Urinary bladder (tissue), 4 donors: ENCODE measurements around the gene PLAAT3. TPM values are rescaled to one million over a fixed set of nuclear protein-coding genes. Genes with fewer than 3 reads are reported as not detected.
A peak's percentile ranks its signal among the peaks of the same experiment; 100 is the strongest.
"Not testable (repeated sequence)": the region's sequence is repeated elsewhere in the genome, so short reads cannot be mapped to it uniquely, and the experiment has no call there.

Experiments
- DNase-seq: peaks from one replicate; pipeline ENCODE4 v3.0.0-alpha.2; 2015; ENCODE audit errors: extremely low spot score
- H3K27ac ChIP-seq: one replicate; pipeline ENCODE4 v1.5.1; 2013; ENCODE audit warnings: low read depth, mild to moderate bottlenecking, moderate library complexity
- H3K36me3 ChIP-seq: one replicate; pipeline ENCODE4 v1.6.1; 2013; ENCODE audit warnings: mild to moderate bottlenecking, moderate library complexity; ENCODE audit not compliant: insufficient read depth
- H3K4me1 ChIP-seq: one replicate; pipeline ENCODE4 v1.6.1; 2013; ENCODE audit warnings: mild to moderate bottlenecking, moderate library complexity; ENCODE audit not compliant: insufficient read depth
- H3K4me3 ChIP-seq: one replicate; pipeline ENCODE4 v1.5.1; 2013; ENCODE audit warnings: low read depth, low read length
- WGBS: extraction: QIAGEN DNeasy Blood & Tissue Kit; methylation state at CpG from one replicate; pipeline ENCODE4 v1.1.7; 2013; 5-methylcytosine and 5-hydroxymethylcytosine counted together
- polyA plus RNA-seq: library from polyadenylated mRNA; stranded (reverse); fragments of 200-250 nt; gene quantifications from one replicate; pipeline ENCODE4 v1.2.3, GENCODE V29; 2013
- total RNA-seq: library from RNA; depleted of rRNA; stranded (reverse); fragments of >200 nt; gene quantifications from one replicate; pipeline ENCODE4 v1.2.3, GENCODE V29; 2014
- donor health status: healthy with polysubstance abuse.
- donor health status: healthy.

PLAAT3 gene
- total and polyA plus RNA-seq, 2 donors: 5.3 to 61.2 TPM

DNA sequence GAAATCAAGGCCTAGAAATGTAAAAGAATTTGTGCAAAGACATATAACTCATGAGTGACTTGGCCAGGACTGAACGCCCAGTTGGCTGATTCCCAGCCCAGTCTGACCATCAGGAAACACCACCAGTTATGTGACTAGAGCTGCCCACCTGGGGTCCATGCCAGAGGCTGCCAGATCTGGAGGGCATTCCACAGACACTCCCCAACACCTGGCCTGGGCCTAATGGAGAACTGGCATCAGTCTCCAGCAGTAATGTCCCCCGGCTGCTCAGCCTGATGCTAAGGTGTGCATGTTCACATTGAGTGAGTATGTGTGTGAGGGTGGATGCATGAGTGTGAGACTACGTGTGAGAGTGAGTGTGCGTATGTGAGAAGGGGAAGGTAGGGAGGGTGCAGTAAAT lies 15.7 kb downstream of the PLAAT3 start:
- Histone ChIP-seq H3K36me3 (no peaks in the 10 kb centered on the region), H3K4me1 (no peaks in the 10 kb centered on the region), H3K4me3 (no peak overlapping the region), H3K27ac (no peak overlapping the region)
- no peak for DNase-seq
- 74% methylated on average over 4 of the region's 4 CpGs for WGBS

DNA sequence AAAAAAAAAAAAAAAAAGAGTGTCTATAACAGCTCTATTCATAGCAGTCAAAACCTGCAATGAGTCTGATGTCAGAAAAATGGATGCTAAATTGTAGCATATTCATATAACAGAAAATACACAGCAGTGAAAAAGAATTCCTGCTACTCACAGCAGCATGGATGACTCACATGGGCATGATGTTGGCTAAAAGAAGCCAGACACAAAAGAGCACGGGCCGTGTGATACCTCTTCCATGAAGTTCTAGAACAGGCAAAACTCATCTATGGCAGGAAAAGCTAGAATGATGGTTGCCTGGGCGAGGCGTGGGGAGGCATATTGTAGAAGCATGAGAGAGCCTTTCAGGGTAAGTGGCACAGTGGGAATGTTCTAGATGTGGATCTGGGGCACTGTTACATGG lies 18.9 kb downstream of the PLAAT3 start:
- H3K27ac ChIP-seq: no peak overlapping the region
- WGBS: 86% methylated on average over 4 of the region's 4 CpGs
- H3K36me3 ChIP-seq: no peaks in the 10 kb centered on the region

DNA sequence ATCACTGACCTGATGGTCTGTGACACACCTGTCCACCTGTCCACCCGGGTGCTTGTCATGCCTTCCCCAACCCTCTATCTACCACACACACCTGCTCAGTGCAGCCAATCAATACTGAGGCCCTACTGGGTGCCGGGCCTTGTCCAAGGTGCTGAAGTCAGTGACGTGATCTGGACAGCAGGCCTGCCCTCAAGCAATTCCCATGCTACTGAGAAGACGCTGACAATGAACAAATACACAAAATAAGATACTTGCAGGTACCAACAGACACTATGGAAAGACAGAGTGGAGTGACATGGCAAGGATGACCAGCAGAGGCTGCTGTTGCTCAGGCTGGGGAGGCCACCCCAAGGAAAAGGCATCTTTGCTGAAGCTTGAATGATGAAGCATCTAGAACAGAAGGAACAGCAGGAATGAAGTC lies 21.2 kb downstream of the PLAAT3 start:
- DNase-seq: no peak

More for the DNA sequence above, 18.9 kb downstream of the PLAAT3 start:
- H3K4me1 ChIP-seq: no peaks in the 10 kb centered on the region
- no peak for DNase-seq
- no peak overlapping the region for H3K4me3 ChIP-seq

DNA sequence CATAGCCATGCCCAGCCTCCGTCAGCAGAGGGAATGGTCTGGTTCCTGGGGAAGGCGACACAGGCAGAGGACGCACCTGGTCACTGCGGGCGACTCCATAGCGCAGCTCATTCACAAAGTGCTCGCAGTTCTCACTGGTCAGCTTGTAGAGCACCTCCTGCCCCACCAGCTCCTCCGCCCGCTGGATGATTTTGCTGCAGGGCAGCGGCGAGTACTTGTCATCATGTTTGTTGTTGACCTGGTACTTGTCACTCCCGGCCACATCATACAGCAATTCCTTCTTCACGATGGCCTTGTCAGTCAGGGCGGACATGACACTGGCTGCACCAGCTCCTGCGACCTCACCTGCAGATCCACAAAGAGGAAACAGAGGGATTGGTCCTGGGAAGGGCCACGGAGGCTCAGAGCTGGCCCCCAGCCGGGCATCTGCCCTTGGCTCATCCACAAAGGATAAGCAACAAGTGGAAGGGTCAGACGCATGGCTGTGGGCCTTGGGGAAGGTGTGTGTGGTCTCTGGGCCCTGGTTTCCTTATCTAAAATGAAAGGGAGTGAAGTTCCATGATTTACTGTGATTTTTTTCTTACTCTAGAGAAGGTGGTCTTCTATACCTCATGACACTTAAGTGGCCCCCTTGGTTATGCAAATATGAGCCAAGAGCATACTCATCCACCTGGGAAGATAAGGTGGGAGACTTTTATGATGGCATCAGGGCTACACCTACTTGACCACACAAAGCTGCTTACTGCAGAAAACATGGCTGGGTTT lies 24.0 kb downstream of the PLAAT3 start:
- Histone ChIP-seq H3K4me3 (no peak overlapping the region), H3K36me3 (no peaks in the 10 kb centered on the region), H3K4me1 (no peaks in the 10 kb centered on the region), H3K27ac (no peak overlapping the region)
- no peak for DNase-seq
- WGBS: 91% methylated on average over 18 of the region's 18 CpGs

More for the DNA sequence above, 21.2 kb downstream of the PLAAT3 start:
- Histone ChIP-seq H3K4me3 (no peak overlapping the region), H3K27ac (no peak overlapping the region), H3K4me1 (no peaks in the 10 kb centered on the region), H3K36me3 (no peaks in the 10 kb centered on the region)
- 74% methylated on average over 4 of the region's 4 CpGs for whole genome bisulfite sequencing

DNA sequence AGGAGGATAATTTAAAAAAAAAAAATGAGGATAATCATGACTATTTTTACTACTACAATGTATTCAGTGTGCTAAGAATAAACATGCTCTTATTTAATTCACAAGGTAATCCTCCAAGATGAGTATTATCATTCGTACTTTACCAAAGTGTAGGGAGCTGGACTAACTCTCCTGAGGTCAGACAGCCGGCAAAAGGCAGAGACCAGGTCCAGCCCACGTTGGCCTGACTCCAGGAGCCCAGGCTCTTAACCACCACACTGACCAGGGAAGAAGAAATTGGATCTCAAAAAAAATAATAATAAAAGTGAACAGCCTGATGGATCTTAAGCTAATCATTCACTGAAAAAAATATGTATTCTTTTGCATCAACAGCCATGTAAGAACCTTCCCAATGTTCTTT lies 25.2 kb downstream of the PLAAT3 start:
- no peak for DNase-seq
- 53% methylated on average over 3 of the region's 3 CpGs for WGBS

DNA sequence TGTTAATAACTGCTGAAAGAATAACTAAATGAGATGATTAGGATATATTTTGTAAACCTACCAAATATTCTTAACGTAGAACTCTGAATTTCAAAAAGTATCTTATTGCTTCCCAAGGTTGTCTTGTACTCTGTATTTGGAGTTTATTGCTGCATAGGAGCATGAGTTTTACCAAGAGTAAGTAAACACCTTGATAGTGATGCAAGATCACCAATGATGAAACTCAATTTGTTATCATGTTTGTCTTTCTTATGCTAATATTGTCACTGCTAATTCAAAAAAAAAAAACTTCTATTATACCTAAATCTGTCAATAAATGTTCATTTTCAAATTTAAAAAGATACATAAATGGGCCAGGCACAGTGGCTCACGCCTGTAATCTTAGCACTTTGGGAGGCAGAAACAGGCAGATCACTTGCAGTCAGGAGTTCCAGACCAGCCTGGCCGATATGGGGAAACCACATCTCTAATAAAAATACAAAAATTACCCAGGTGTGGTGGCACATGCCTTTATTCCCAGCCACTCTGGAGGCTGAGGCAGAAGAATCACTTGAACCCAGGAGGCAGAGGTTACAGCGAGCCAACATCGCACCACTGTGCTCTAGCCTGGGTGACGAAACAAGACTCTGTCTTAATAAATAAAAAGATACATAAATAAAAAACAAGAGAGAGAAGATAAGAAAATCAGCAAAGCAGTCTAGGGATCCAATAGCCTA lies 27.6 kb downstream of the PLAAT3 start:
- no peaks in the 10 kb centered on the region for H3K36me3 ChIP-seq
- 91% methylated on average over 6 of the region's 6 CpGs for WGBS
- no peak overlapping the region for H3K4me3 ChIP-seq
- no peak overlapping the region for H3K27ac ChIP-seq
- DNase-seq: no peak
- no peaks in the 10 kb centered on the region for H3K4me1 ChIP-seq

More for the DNA sequence above, 25.2 kb downstream of the PLAAT3 start:
- H3K4me3 ChIP-seq: no peak overlapping the region
- H3K36me3 ChIP-seq: no peaks in the 10 kb centered on the region
- no peaks in the 10 kb centered on the region for H3K4me1 ChIP-seq
- H3K27ac ChIP-seq: no peak overlapping the region

DNA sequence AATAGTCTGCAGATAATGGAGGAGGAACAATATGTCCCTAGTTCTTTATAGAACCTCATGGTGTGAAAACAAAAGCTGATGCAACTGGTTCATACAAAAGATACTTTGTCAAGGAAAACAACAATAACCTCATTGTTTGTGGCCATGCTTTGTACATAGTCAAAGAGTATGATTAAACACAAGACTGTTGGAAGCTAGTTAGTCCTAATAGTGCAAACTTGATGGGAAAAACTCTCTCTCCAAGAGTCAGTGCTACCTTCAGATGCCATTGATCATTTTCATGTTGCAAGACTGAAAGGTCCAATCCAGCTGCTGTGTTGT lies 30.9 kb downstream of the PLAAT3 start:
- DNase-seq: no peak
- H3K36me3 ChIP-seq: no peaks in the 10 kb centered on the region
- H3K4me1 ChIP-seq: no peaks in the 10 kb centered on the region
- H3K27ac ChIP-seq: no peak overlapping the region
- no peak overlapping the region for H3K4me3 ChIP-seq

DNA sequence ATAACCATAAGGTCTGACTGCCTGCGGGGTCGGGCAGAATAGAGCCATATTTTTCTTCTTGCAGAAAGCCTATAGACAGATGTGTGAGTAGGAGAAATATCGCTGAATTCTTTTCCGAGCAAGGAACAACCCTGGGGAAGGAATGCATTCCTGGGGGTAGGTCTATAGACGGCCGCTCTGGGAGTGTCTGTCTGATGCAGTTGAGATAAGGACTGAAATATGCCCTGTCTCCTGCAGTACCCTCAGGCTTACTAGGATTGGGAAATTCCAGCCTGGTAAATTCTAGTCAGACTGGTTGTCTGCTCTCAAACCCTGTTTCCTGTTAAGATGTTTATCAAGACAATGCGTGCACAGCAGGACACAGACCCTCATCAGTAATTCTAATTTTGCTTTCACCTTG lies 33.0 kb downstream of the PLAAT3 start:
- H3K36me3 ChIP-seq: not testable (repeated sequence)

DNA sequence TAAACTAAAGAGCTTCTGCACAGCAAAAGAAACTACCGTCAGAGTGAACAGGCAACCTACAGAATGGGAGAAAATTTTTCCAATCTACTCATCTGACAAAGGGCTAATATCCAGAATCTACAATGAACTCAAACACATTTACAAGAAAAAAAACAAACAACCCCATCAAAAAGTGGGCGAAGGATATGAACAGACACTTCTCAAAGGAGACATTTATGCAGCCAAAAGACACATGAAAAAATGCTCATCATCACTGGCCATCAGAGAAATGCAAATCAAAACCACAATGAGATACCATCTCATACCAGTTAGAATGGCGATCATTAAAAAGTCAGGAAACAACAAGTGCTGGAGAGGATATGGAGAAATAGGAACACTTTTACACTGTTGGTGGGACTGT lies 35.4 kb downstream of the PLAAT3 start:
- WGBS: 85% methylated on average over 2 of the region's 3 CpGs
- H3K4me1 ChIP-seq, H3K36me3 ChIP-seq, DNase-seq, H3K4me3 ChIP-seq, H3K27ac ChIP-seq: not testable (repeated sequence)

More for the DNA sequence above, 33.0 kb downstream of the PLAAT3 start:
- H3K4me3 ChIP-seq, H3K4me1 ChIP-seq, H3K27ac ChIP-seq, DNase-seq: not testable (repeated sequence)
- WGBS: 68% methylated on average over 7 of the region's 7 CpGs

DNA sequence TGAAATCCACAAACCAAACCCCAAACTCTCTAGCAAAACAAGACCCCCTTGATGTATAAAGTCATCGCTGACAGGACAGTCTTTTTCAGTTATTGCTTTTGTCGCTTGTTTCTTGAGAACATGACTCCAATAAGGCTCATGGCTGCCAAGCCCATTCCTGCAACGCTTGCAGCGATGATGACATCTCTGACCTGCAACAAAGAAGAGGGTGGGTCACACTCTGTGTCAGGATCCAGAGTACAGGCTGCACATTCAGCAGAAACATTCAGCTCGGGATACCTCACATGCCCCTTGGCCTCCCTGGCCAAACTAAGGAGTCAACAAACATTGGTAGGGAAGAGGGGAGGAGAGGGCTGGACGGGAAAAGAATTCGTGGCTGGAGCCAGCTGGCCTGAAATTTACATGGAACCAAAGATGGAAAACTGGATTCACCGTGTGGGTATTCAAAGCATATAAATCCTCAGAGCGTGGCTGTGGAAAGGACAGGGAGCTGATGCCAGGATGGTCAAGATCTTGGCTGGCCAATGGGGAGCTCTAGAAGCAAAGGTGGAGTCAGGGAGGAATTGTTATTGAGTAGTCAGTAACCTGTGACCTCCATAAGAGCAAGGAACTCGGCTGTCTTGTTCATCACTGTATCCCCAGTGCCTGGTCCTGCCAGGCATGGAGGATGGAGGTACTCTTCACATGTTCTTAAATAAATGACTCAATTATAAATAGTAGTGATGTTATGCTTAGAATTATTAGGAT lies 39.2 kb downstream of the PLAAT3 start:
- Histone ChIP-seq H3K4me3 (peak overlapping the region; percentile 12), H3K4me1 (peaks cover 2% of the 10 kb centered on the region), H3K36me3 (no peaks in the 10 kb centered on the region), H3K27ac (peak overlapping the region; percentile 14)
- peak; percentile 14 for DNase-seq
- WGBS: 26% methylated on average over 10 of the region's 10 CpGs

DNA sequence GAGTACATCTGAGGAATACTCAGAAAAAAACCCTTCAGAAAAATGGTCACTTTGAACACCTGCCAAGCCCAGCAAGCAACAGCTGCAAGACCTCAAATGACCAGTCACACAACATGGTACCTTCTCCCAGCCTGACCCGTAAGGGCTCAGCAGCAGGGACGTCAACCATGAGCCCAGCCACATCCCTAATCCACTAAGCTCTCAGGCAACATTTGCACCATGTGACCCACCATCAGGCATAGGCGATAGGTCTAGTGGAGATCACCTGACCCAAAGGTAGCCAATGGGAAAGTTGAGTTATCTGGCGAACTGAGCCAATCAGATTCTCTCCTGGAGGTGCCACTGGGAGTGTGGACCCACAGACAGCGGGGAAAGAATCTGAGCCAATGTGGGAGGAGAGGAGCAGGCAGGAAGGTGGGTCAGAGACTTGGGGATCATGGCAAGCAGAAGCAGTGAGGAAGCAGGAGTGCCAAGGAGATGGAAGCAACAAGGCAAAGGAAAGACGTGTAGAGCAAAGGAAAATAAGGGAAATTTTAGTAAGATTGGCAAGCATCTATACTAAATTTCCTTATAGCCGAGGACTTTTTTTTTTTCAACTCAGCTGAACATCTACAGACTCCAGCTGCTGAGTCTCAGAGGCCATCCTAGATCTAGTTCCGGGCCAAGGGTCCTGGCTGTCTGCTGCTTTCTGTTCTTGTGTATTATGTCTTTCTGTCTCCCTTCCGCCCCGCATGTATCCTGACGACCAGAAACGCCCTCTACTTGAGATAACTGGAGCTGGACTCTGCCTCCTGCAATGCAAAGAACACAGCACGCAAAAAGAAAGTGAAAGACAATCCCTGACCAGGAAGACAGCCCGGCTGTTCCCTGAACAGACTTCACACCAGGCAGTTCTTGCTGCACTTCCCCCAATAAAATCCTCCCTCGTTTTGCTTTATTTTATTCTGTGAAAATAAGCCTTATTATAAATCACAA lies 40.1 kb downstream of the PLAAT3 start:
- WGBS: 32% methylated on average over 15 of the region's 15 CpGs
- no peaks in the 10 kb centered on the region for H3K36me3 ChIP-seq
- peak overlapping the region; percentile 78 for H3K27ac ChIP-seq
- DNase-seq: peak; percentile 47
- peaks cover 2% of the 10 kb centered on the region for H3K4me1 ChIP-seq
- peak overlapping the region; percentile 12 for H3K4me3 ChIP-seq

DNA sequence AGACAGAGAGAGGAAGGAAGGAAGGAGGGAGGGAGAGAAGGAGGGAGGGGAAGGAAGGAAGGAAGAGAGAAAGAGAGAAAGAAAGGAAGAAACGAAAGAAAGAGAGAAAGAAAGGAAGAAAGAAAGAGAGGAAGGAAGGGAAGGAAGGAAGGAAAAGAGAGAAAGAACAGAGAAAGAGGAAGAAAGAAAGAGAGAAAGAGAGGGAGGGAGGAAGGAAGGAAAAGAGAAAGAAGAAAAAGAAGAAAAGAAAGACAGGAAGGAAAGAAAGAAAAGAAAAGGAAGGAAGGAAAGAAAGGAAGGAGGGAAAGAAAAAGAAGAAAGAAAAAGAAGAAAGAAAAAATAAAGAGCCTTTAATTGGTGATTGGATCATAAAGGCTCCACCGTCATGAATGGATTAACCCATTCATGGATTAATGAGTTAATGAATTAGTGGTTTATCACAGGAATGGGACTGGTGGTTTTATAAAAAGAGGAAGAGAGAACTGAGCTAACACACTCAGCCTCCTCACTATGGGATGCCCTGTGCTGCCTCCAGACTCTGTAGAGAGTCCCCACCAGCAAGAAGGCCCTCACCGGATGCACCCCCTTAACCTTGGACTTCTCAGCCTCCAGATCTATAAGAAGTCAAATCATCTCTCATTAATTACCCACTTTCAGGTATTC lies 42.1 kb downstream of the PLAAT3 start:
- Histone ChIP-seq H3K4me3 (no peak overlapping the region), H3K4me1 (peaks cover 2% of the 10 kb centered on the region), H3K36me3 (no peaks in the 10 kb centered on the region), H3K27ac (no peak overlapping the region)
- WGBS: 53% methylated on average over 3 of the region's 3 CpGs
- no peak for DNase-seq
